ENCODE results near the gene MOB2.

MOB2 gene

GRCh38 chr11:1500466-1501420 is 14.2 kb upstream of the MOB2 start:
- Histone ChIP-seq H4K20me1 (ENCODE audit: insufficient read depth) (no peaks in the 10 kb centered on the region), H3K79me2 (ENCODE audit: insufficient read depth, low read depth) (no peaks in the 10 kb centered on the region)

DNA sequence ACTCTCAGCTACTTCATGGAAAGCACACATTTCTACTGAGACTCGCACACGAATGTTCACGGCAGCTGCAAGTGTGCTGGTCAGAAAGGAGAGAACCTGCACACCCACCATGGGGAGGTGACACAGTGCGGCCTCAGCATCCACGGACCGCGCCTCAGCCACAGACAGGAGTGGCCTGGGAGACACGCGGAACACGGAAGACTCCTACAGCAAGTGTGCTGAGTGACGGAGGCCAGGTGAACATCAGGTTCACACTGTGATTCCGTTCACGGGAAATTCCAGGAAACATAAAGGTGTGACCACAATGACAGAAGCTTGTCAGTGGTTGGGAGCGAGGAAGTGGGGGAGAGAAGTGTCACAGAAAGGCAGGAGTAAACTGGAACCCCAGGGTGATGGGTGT is 13.3 kb upstream of the MOB2 start:
- Histone ChIP-seq H3K27me3 (ENCODE audit: insufficient read depth, low read depth) (no peaks in the 10 kb centered on the region), H3K4me3 (IDR thresholded peaks at IDR 0.05; ENCODE audit: insufficient read depth, low read depth, low read length) (no peak overlapping the region), H2AFZ (ENCODE audit: low read depth) (no peak overlapping the region), H3K27ac (no peak overlapping the region), H3K36me3 (ENCODE audit: insufficient read depth) (no peaks in the 10 kb centered on the region), H3K4me1 (ENCODE audit: low read depth, poor library complexity, severe bottlenecking) (no peaks in the 10 kb centered on the region), H3K4me2 (no peak overlapping the region), H4K20me1 (ENCODE audit: insufficient read depth) (no peaks in the 10 kb centered on the region), H3K9ac (no peak overlapping the region), H3K79me2 (ENCODE audit: insufficient read depth, low read depth) (no peaks in the 10 kb centered on the region)
- TF ChIP-seq CTCF (conservative IDR thresholded peaks at IDR 0.05; ENCODE audit: low read depth, low read length): no peak

More at GRCh38 chr11:1500466-1501420, 14.2 kb upstream of the MOB2 start:
- no peaks in the 10 kb centered on the region for H3K4me1 ChIP-seq (ENCODE audit: low read depth, poor library complexity, severe bottlenecking)
- H3K27ac ChIP-seq: no peak overlapping the region
- no peak overlapping the region for H2AFZ ChIP-seq (ENCODE audit: low read depth)
- no peak overlapping the region for H3K9ac ChIP-seq
- no peaks in the 10 kb centered on the region for H3K27me3 ChIP-seq (ENCODE audit: insufficient read depth, low read depth)
- no peak overlapping the region for H3K4me3 ChIP-seq (IDR thresholded peaks at IDR 0.05; ENCODE audit: insufficient read depth, low read depth, low read length)
- no peak overlapping the region for H3K4me2 ChIP-seq
- TF ChIP-seq CTCF (conservative IDR thresholded peaks at IDR 0.05; ENCODE audit: low read depth, low read length): no peak
- H3K36me3 ChIP-seq (ENCODE audit: insufficient read depth): no peaks in the 10 kb centered on the region

DNA sequence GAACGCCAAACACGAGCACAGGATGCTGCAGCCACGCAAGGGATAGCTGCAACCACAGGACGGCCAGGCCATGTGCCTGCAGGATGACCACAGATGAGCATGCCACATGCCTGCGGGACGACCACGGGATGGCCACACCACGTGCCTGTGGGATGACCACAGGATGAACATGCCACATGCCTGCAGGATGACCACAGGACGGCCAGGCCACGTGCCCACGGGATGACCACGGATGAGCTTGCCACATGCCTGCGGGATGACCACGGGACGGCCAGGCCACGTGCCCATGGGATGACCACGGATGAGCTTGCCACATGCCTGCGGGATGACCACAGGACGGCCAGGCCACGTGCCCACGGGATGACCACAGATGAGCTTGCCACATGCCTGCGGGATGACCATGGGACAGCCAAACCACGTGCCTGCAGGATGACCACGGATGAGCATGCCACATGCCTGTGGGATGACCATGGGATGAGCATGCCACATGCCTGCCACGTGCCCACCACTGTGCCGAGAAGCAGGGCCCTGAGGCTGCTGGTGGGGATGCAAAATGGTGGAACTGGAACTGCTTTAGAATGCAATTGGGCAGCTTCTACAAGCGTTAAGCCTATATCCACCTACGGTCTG is 12.8 kb upstream of the MOB2 start:
- no peaks in the 10 kb centered on the region for H3K79me2 ChIP-seq (ENCODE audit: insufficient read depth, low read depth)
- no peak for TF ChIP-seq CTCF (conservative IDR thresholded peaks at IDR 0.05; ENCODE audit: low read depth, low read length)
- no peaks in the 10 kb centered on the region for H4K20me1 ChIP-seq (ENCODE audit: insufficient read depth)

DNA sequence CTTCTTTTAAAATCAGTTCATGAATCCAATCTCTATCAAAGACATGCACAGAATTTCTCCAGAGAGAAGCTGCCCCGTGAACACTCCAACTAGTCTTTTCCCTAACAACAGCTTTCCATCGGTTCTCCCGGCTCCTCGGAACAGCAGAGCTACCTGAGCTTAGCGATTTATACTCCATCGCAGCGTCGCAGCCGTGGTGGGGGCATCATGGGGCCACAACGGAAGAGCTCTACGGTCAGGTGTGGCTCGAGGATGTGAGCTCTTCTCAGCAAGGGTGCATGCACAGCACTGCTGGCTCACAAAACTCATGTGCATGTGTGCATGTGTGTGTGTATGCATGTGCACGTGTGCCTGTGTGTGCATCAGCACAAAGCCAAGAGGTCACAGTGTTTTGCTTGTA is 11.7 kb upstream of the MOB2 start:
- Histone ChIP-seq H3K79me2 (ENCODE audit: insufficient read depth, low read depth) (no peaks in the 10 kb centered on the region), H3K27me3 (ENCODE audit: insufficient read depth, low read depth) (no peaks in the 10 kb centered on the region), H3K4me2 (no peak overlapping the region), H3K36me3 (ENCODE audit: insufficient read depth) (no peaks in the 10 kb centered on the region), H3K9ac (no peak overlapping the region), H3K4me3 (IDR thresholded peaks at IDR 0.05; ENCODE audit: insufficient read depth, low read depth, low read length) (no peak overlapping the region), H3K4me1 (ENCODE audit: low read depth, poor library complexity, severe bottlenecking) (no peaks in the 10 kb centered on the region), H3K27ac (no peak overlapping the region), H4K20me1 (ENCODE audit: insufficient read depth) (no peaks in the 10 kb centered on the region), H2AFZ (ENCODE audit: low read depth) (no peak overlapping the region)
- TF ChIP-seq CTCF (conservative IDR thresholded peaks at IDR 0.05; ENCODE audit: low read depth, low read length): no peak

More for the DNA sequence above, 12.8 kb upstream of the MOB2 start:
- H3K9ac ChIP-seq: no peak overlapping the region
- H3K36me3 ChIP-seq (ENCODE audit: insufficient read depth): no peaks in the 10 kb centered on the region
- H3K4me1 ChIP-seq (ENCODE audit: low read depth, poor library complexity, severe bottlenecking): no peaks in the 10 kb centered on the region
- no peak overlapping the region for H3K27ac ChIP-seq
- no peak overlapping the region for H3K4me3 ChIP-seq (IDR thresholded peaks at IDR 0.05; ENCODE audit: insufficient read depth, low read depth, low read length)
- H2AFZ ChIP-seq (ENCODE audit: low read depth): no peak overlapping the region
- H3K27me3 ChIP-seq (ENCODE audit: insufficient read depth, low read depth): no peaks in the 10 kb centered on the region
- H3K4me2 ChIP-seq: no peak overlapping the region
